ENCODE data around the gene RNU1-3. TPM values are rescaled to one million over a fixed set of nuclear protein-coding genes. Genes with fewer than 3 reads are reported as not detected.
"Not testable (repeated sequence)": the region's sequence is repeated elsewhere in the genome, so short reads cannot be mapped to it uniquely, and the experiment has no call there.

RNU1-3 gene
- 2,650 and 2,859 TPM in 2 replicates for total RNA-seq
- long read RNA-seq: 0 reads

GRCh38 chr1:16666502-16667413 is at the start of gene RNU1-3:
Gene RNU1-3, minus strand, starts transcription at chr1:16666948.
- not testable (repeated sequence) for H3K27me3 Mint-ChIP-seq (ENCODE audit: unreplicated experiment); DNase-seq (ENCODE audit: extremely low spot score, unreplicated experiment); H3K9me3 Mint-ChIP-seq (ENCODE audit: unreplicated experiment)

GRCh38 chr1:16713480-16713879 is 46.7 kb upstream of the RNU1-3 start:
- H3K27ac Mint-ChIP-seq (ENCODE audit: unreplicated experiment); H3K36me3 Mint-ChIP-seq (ENCODE audit: unreplicated experiment); DNase-seq (ENCODE audit: extremely low spot score, unreplicated experiment); H3K9me3 Mint-ChIP-seq (ENCODE audit: unreplicated experiment); H3K4me1 Mint-ChIP-seq (ENCODE audit: unreplicated experiment); H3K27me3 Mint-ChIP-seq (ENCODE audit: unreplicated experiment); H3K4me3 Mint-ChIP-seq (ENCODE audit: unreplicated experiment): not testable (repeated sequence)

More at GRCh38 chr1:16666502-16667413, at the start of gene RNU1-3:
- not testable (repeated sequence) for H3K4me1 Mint-ChIP-seq (ENCODE audit: unreplicated experiment); H3K27ac Mint-ChIP-seq (ENCODE audit: unreplicated experiment); H3K4me3 Mint-ChIP-seq (ENCODE audit: unreplicated experiment); H3K36me3 Mint-ChIP-seq (ENCODE audit: unreplicated experiment)

- not testable (repeated sequence) for H3K36me3 Mint-ChIP-seq (ENCODE audit: unreplicated experiment); H3K4me1 Mint-ChIP-seq (ENCODE audit: unreplicated experiment); H3K9me3 Mint-ChIP-seq (ENCODE audit: unreplicated experiment)
These were observed 46.2 kb upstream of the RNU1-3 start for GRCh38 chr1:16712984-16713383.

GRCh38 chr1:16712582-16712981 is 45.8 kb upstream of the RNU1-3 start:
- not testable (repeated sequence) for H3K4me3 Mint-ChIP-seq (ENCODE audit: unreplicated experiment); H3K27me3 Mint-ChIP-seq (ENCODE audit: unreplicated experiment); H3K27ac Mint-ChIP-seq (ENCODE audit: unreplicated experiment)

More at GRCh38 chr1:16712984-16713383, 46.2 kb upstream of the RNU1-3 start:
- H3K4me3 Mint-ChIP-seq (ENCODE audit: unreplicated experiment); H3K27ac Mint-ChIP-seq (ENCODE audit: unreplicated experiment); H3K27me3 Mint-ChIP-seq (ENCODE audit: unreplicated experiment); DNase-seq (ENCODE audit: extremely low spot score, unreplicated experiment): not testable (repeated sequence)

GRCh38 chr1:16712131-16712530 is 45.4 kb upstream of the RNU1-3 start:
- not testable (repeated sequence) for H3K4me1 Mint-ChIP-seq (ENCODE audit: unreplicated experiment); H3K27me3 Mint-ChIP-seq (ENCODE audit: unreplicated experiment); DNase-seq (ENCODE audit: extremely low spot score, unreplicated experiment); H3K36me3 Mint-ChIP-seq (ENCODE audit: unreplicated experiment); H3K27ac Mint-ChIP-seq (ENCODE audit: unreplicated experiment); H3K4me3 Mint-ChIP-seq (ENCODE audit: unreplicated experiment); H3K9me3 Mint-ChIP-seq (ENCODE audit: unreplicated experiment)

More at GRCh38 chr1:16712582-16712981, 45.8 kb upstream of the RNU1-3 start:
- not testable (repeated sequence) for H3K9me3 Mint-ChIP-seq (ENCODE audit: unreplicated experiment); H3K36me3 Mint-ChIP-seq (ENCODE audit: unreplicated experiment); DNase-seq (ENCODE audit: extremely low spot score, unreplicated experiment); H3K4me1 Mint-ChIP-seq (ENCODE audit: unreplicated experiment)

- H3K27me3 Mint-ChIP-seq (ENCODE audit: unreplicated experiment); H3K36me3 Mint-ChIP-seq (ENCODE audit: unreplicated experiment); DNase-seq (ENCODE audit: extremely low spot score, unreplicated experiment); H3K4me3 Mint-ChIP-seq (ENCODE audit: unreplicated experiment); H3K4me1 Mint-ChIP-seq (ENCODE audit: unreplicated experiment); H3K27ac Mint-ChIP-seq (ENCODE audit: unreplicated experiment); H3K9me3 Mint-ChIP-seq (ENCODE audit: unreplicated experiment): not testable (repeated sequence)
These were observed 43.9 kb upstream of the RNU1-3 start for GRCh38 chr1:16710618-16711017.

- H3K36me3 Mint-ChIP-seq (ENCODE audit: unreplicated experiment); H3K27me3 Mint-ChIP-seq (ENCODE audit: unreplicated experiment); DNase-seq (ENCODE audit: extremely low spot score, unreplicated experiment); H3K27ac Mint-ChIP-seq (ENCODE audit: unreplicated experiment); H3K4me1 Mint-ChIP-seq (ENCODE audit: unreplicated experiment); H3K4me3 Mint-ChIP-seq (ENCODE audit: unreplicated experiment); H3K9me3 Mint-ChIP-seq (ENCODE audit: unreplicated experiment): not testable (repeated sequence)
These were observed 42.9 kb upstream of the RNU1-3 start for GRCh38 chr1:16709659-16710087.

- H3K4me3 Mint-ChIP-seq (ENCODE audit: unreplicated experiment); DNase-seq (ENCODE audit: extremely low spot score, unreplicated experiment); H3K4me1 Mint-ChIP-seq (ENCODE audit: unreplicated experiment); H3K36me3 Mint-ChIP-seq (ENCODE audit: unreplicated experiment); H3K27me3 Mint-ChIP-seq (ENCODE audit: unreplicated experiment); H3K27ac Mint-ChIP-seq (ENCODE audit: unreplicated experiment); H3K9me3 Mint-ChIP-seq (ENCODE audit: unreplicated experiment): not testable (repeated sequence)
These were observed 42.0 kb upstream of the RNU1-3 start for GRCh38 chr1:16708704-16709103.

GRCh38 chr1:16707130-16708093 is 40.7 kb upstream of the RNU1-3 start:
- DNase-seq (ENCODE audit: extremely low spot score, unreplicated experiment); H3K4me3 Mint-ChIP-seq (ENCODE audit: unreplicated experiment); H3K9me3 Mint-ChIP-seq (ENCODE audit: unreplicated experiment); H3K4me1 Mint-ChIP-seq (ENCODE audit: unreplicated experiment); H3K27ac Mint-ChIP-seq (ENCODE audit: unreplicated experiment); H3K27me3 Mint-ChIP-seq (ENCODE audit: unreplicated experiment); H3K36me3 Mint-ChIP-seq (ENCODE audit: unreplicated experiment): not testable (repeated sequence)

GRCh38 chr1:16706302-16706701 is 39.6 kb upstream of the RNU1-3 start:
- not testable (repeated sequence) for H3K4me1 Mint-ChIP-seq (ENCODE audit: unreplicated experiment); H3K9me3 Mint-ChIP-seq (ENCODE audit: unreplicated experiment); H3K36me3 Mint-ChIP-seq (ENCODE audit: unreplicated experiment); H3K27me3 Mint-ChIP-seq (ENCODE audit: unreplicated experiment); H3K4me3 Mint-ChIP-seq (ENCODE audit: unreplicated experiment); H3K27ac Mint-ChIP-seq (ENCODE audit: unreplicated experiment); DNase-seq (ENCODE audit: extremely low spot score, unreplicated experiment)

GRCh38 chr1:16704502-16705100 is 37.9 kb upstream of the RNU1-3 start:
- not testable (repeated sequence) for DNase-seq (ENCODE audit: extremely low spot score, unreplicated experiment)

More at GRCh38 chr1:16704502-16705100, 37.9 kb upstream of the RNU1-3 start:
- H3K4me3 Mint-ChIP-seq (ENCODE audit: unreplicated experiment); H3K36me3 Mint-ChIP-seq (ENCODE audit: unreplicated experiment); H3K4me1 Mint-ChIP-seq (ENCODE audit: unreplicated experiment); H3K9me3 Mint-ChIP-seq (ENCODE audit: unreplicated experiment); H3K27ac Mint-ChIP-seq (ENCODE audit: unreplicated experiment); H3K27me3 Mint-ChIP-seq (ENCODE audit: unreplicated experiment): not testable (repeated sequence)

Measured in osteocyte (in vitro differentiated cells).